Stromal cell of bone marrow (primary cell): Measurements from ENCODE around the gene MXRA7.
A peak's percentile ranks its signal among the peaks of the same experiment; 100 is the strongest.

Experiments used
- DNase-seq: peaks from one replicate; pipeline ENCODE4 v3.0.0-alpha.2; 2012; ENCODE audit warnings: low read depth

The MXRA7 gene

GRCh38 chr17:76696763-76697701, 13.7 kb downstream of the MXRA7 start:
- no peak for DNase-seq

GRCh38 chr17:76695059-76695831, 15.5 kb downstream of the MXRA7 start:
- DNase-seq, result no peak

DNA sequence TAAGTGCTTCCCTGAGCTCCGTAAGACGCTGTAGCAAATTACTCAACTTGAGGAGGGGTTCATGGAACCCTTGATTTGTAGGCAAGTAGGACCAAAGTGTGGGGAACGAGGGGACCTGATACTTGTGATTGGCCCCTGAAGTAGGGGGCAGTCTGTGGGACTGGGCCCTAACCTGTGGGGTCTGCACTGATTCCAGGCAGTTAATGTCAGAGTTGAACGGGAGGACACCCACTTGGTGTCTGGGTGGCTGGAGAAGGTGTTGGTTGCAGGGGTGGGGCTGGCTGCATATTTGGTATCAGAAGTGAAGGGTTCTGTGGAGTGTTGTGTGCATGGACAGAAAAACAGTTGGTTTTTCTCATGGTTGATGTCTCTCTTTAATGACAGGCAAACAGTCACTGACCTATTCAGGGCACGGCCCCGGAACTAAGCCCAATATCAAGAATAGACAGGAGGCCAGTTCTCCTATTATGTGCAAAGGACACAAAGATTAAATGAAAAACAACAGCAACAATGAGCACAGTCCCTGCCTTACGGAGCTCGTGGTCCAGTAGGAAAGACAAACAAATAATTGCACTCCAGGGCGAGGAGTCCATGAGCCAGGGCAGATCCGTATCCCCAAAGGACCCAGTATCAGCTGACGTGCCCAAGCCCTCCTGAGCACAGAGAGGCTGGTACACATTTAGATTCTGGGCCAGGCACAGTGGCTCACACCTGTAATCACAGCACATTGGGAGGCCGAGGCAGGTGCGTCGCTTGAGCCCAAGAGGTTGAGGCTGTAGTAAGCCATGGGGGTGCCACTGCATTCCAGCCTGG, 19.2 kb downstream of the MXRA7 start:
- DNase-seq, result no peak

DNA sequence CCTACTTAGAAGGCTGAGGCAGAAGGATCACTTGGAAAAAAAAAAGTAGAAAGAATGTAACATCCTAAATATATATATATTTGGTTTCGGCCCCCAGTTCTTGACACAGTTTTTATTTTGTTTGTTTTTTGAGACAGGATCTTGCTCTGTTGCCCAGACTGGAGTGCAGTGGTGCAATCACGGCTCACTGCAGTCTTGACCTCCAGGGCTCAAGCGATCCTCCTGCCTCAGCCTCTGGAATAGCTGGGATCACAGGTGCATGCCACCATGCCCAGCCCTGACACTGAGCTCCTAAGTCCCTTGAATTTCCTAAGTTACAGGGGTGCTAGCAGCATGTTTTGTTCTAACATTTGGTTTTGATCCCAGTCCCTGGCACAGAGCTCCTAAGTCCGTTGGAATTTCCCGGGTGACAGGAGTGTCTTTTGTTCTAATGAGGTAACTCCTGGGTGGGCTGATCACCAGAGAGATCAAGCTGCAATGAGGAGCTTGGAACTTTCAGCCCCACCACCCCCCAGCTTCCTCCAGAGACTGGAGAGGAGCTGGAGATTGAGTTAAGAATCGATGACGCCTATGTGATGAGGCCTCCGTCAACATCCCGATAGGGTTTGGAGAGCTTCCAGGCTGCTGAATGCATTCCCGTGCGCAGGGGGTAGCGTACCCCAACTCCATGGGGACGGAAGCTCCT, 20.0 kb downstream of the MXRA7 start:
- no peak for DNase-seq

DNA sequence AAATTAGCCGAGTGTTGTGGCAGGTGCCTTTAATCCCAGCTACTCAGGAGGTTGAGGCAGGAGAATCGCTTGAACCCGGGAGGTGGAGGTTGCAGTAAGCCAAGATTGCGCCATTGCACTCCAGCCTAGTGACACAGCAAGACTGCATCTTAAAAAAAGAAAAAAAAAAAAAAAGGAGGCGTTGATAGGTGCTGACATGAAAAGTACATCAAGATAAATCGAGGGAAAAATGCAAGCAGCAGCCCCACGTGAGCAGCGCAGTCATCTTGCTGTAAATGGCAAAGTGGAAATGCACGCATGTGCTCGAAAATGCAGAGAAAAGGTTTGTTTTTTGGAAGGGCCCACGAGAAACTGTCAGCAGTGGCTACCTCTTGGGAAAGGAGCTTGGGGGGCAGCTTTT, 20.9 kb downstream of the MXRA7 start:
- DNase-seq, result no peak

DNA sequence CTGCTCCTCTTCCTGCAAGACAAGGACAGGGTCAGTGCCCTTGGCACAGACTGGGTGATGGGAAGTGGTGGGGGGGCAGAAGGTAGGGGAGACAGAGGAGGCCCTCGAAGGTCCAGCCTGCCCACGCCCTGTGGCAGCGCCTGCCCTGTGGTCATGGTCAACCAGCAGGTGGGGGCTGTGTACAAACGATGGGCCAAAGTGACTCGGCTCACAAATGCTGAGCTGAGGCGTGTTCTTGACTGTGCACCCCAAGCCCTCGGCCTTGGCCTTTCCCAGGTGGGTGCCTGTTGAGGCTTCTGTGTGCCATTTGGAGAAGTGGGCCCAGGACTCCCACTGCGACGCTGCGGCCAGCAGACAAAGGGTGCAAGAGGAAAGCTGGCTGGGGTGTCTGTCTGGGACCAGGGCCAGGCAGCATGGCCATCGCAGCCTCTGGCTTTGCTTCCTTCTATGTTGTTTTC, 22.6 kb downstream of the MXRA7 start:
- DNase-seq, result no peak

DNA sequence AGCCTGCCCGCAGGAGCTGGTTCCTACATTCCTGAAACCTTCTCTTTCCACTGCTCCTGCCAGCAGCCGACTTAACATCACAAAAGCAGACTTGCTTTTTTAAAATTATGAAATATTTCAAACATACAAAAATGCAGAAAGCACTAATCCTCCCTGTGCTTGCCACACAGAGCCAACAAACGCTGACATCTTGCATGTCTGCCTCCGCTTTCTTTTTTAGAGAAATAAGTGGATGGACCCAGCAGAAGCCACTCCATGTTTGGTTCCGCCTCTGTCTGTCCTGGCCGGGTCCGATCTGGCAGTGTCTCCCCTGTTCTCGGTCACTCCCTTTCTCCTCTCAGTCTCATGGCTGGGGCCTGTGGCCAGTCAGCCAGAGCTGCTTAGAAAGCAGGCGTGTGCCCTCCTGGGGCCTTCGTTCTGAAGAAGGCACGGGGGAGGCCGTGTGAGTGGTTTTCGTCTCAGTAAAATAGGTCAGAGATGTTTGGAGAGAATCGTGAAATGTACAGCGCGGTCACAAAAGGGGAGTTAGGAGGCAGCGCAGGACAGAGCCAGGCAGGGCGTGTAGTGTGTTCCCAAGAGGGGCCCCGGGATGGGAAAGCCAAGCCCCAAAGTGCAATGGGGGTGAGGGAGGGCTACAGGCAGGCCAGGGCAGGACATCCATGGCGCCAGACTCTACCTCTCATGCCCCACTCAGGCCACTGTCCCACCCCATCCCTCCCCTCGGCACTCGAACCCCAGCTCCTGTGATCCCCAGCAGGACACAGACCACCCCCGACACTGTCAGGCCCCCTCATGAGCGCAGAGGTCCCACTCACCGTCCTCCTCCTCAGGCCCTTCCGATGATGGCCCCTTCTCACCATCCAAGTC, 23.2 kb downstream of the MXRA7 start:
- peak; percentile 50 for DNase-seq

- DNase-seq, result no peak
These were observed 24.0 kb downstream of the MXRA7 start for GRCh38 chr17:76686538-76687297.

DNA sequence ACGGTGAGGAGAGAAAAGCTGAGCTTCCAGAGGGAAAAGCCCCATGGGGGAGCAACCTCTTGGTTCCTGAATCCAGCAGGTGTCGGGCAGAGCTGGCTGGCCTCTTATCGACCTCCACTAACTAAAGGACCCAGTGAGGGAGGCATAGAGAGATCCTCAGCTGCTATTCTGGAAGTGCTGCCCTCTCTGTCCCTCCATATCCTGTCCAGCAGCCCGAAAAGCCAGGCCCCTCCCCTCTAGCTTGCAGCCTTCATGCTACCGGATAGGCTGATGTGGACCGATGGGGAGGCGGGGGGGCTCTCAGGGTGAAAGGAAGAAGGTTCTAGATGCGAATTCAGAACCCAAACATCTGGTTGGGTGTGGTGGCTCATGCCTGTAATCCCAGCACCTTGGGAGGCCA, 24.9 kb downstream of the MXRA7 start:
- no peak for DNase-seq

DNA sequence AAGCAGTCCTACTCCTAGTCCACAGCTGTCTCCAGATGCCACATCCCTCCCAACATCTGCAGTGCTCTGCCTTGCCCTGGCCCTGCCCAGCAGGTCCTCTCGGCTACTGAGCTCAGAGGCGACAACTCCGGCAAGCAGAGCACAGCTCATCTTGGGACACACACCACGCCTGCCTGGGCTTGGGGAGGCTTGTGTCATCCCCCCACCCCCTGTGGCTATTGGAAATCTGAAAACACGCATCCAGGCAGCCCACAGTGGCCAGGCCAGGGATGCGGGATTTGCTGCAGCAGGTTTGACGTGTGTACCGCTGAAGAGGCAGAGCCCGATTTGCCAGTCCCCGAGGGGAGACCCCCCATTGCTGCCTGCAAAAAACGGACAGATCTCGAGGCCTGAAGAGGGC, 25.4 kb downstream of the MXRA7 start:
- DNase-seq, result no peak

GRCh38 chr17:76684756-76685155, 26.0 kb downstream of the MXRA7 start:
- DNase-seq, result no peak

DNA sequence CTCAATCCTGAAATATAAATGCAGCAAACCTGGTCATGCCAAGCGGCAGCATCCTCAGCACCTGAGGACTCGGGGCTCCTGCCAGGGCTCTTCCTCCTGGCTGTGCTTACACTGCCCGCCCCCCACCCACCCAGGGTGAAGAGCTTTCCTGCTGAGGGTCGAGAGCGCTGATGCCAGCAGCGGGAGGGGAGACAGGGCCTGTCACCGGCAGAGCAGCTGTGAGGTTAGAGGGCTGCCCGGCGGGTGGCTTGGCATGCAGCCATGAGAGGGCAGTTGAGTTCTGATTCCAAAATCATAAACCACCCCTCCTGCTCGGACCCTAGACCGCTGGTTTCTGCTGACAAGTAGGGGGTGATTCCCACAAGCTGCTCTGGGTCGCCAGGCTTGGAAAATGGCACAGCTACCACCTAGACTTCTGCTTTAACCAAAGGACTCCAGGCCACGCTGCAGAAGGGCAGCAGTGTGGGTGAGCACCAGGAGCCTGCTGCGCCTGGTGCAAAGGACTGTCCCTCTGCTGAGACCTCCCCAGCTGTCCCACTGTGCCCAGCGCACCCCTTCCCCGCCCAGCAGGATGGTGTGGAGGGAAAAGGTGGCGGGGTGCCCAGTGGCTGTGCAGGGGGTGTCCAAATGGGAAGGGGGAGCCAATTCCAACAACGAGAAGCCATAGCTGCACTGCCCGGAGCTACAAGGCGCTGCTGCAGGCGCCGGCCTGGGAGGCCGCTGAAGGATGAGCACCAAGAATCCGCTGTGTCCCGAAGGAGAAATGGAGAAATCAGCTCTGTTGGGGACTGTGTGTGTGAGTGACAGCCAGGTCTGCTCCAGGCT, 26.6 kb downstream of the MXRA7 start:
- DNase-seq, result no peak

DNA sequence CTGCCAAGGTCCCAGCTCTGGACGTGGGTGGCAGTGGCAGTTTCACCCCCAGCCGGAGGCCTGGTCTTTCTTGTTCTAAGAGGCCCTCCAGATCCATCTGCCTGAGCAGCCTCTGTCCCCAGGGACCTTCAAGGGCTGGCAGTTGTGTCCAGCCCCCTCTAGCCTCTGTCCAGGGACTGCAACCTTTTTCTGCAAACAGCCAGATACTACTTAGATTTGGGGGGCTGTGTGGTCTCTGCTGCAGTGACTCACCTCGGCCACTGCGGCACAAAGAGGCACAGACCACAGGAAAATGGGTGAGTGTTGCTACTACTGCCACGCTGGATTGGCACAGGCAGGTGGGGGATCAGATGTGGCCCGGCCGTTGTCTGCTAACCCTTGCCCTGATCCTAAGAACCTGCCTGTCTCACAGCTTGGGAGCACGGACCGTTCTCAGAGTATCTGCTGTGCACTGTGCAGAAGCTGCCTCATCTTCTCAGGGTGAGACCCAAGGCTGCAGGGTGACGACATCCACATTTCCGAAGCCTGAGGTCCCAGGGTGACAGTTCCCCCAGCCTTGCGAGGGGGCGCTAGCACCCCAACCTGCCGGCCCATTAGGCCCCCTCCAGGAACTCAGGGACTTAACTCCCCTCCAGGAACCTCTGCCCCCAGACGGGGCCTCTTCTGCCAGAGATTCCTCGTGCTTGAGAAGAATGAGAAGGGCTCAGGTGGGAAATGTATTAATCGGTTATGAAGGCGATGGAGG, 27.6 kb downstream of the MXRA7 start:
- no peak for DNase-seq

- DNase-seq, result no peak
These were observed 28.5 kb downstream of the MXRA7 start for GRCh38 chr17:76682296-76682695.

- DNase-seq, result no peak
These were observed 29.3 kb downstream of the MXRA7 start for GRCh38 chr17:76681222-76682137.

GRCh38 chr17:76679239-76679638, 31.5 kb downstream of the MXRA7 start:
- no peak for DNase-seq

- no peak for DNase-seq
These were observed 32.4 kb downstream of the MXRA7 start for GRCh38 chr17:76678330-76678729.
